C1 segment of cervical spinal cord (tissue), 14 donors: ENCODE measurements around the gene GRM1.

Source experiments
- DNase-seq, 14 donors: peaks; one replicate each; lab custom pipeline; 2025; lab: John Stamatoyannopoulos, UW

GRM1 gene

GRCh38 chr6:146028851-146029572 is at the start of gene GRM1:
GRM1 (plus strand) TSS chr6:146029062; CDS start chr6:146029518, 456 bp downstream.
- DNase-seq, result peak in 1 of 14 donors; percentile 66

- DNase-seq, result no peak
Observed at GRCh38 chr6:146009338-146009737, 19.5 kb upstream of the GRM1 start.

- DNase-seq, result no peak
Observed at GRCh38 chr6:146014233-146014632, 14.6 kb upstream of the GRM1 start.

GRCh38 chr6:146017672-146018071 is 11.2 kb upstream of the GRM1 start:
- DNase-seq, result no peak

- peak in 1 of 14 donors; percentile 48 for DNase-seq
Observed at GRCh38 chr6:146026873-146027272, 2.0 kb upstream of the GRM1 start.

- peak in 2 of 14 donors; percentile 7 to 83 for DNase-seq
Observed at GRCh38 chr6:146027586-146028251, 1.1 kb upstream of the GRM1 start.

GRCh38 chr6:146028252-146028795 is 538 bp upstream of the GRM1 start:
- peak in 6 of 14 donors; percentile 5 to 79 (median 23) for DNase-seq

- DNase-seq, result peak in 1 of 14 donors; percentile 72
Observed at GRCh38 chr6:146029573-146030184, 817 bp downstream of the GRM1 start.

- peak in 1 of 14 donors; percentile 43 for DNase-seq
Observed at GRCh38 chr6:146032387-146032786, 3.5 kb downstream of the GRM1 start.

GRCh38 chr6:146040360-146040759 is 11.5 kb downstream of the GRM1 start:
- no peak for DNase-seq

GRCh38 chr6:146041282-146041681 is 12.4 kb downstream of the GRM1 start:
- DNase-seq, result no peak

GRCh38 chr6:146047371-146047770 is 18.5 kb downstream of the GRM1 start:
- DNase-seq, result peak in 2 of 14 donors; percentile 4 to 94

GRCh38 chr6:146050168-146050567 is 21.3 kb downstream of the GRM1 start:
- no peak for DNase-seq

GRCh38 chr6:146056506-146056905 is 27.6 kb downstream of the GRM1 start:
- DNase-seq, result no peak

GRCh38 chr6:146065690-146066089 is 36.8 kb downstream of the GRM1 start:
- DNase-seq, result no peak

GRCh38 chr6:146066506-146066905 is 37.6 kb downstream of the GRM1 start:
- no peak for DNase-seq

GRCh38 chr6:146071781-146072180 is 42.9 kb downstream of the GRM1 start:
- peak in 1 of 14 donors; percentile 14 for DNase-seq

- DNase-seq, result no peak
Observed at GRCh38 chr6:146077992-146078391, 49.1 kb downstream of the GRM1 start.

GRCh38 chr6:146087386-146087785 is 58.5 kb downstream of the GRM1 start:
- DNase-seq, result no peak

- no peak for DNase-seq
Observed at GRCh38 chr6:146090474-146090873, 61.6 kb downstream of the GRM1 start.

GRCh38 chr6:146092961-146093686 is 64.3 kb downstream of the GRM1 start:
- DNase-seq, result no peak

GRCh38 chr6:146095481-146095880 is 66.6 kb downstream of the GRM1 start:
- no peak for DNase-seq
